ENCODE results near the gene GSTA3. TPM values are rescaled to one million over a fixed set of nuclear protein-coding genes. Genes with fewer than 3 reads are reported as not detected.
"Not testable (repeated sequence)": the region's sequence is repeated elsewhere in the genome, so short reads cannot be mapped to it uniquely, and the experiment has no call there.

GSTA3 gene
- total RNA-seq, 4 donors from 2014 or later = 12.4 to 17.4 (median 16.3) TPM

- no peak overlapping the region for H3K27ac ChIP-seq
- no peaks in the 10 kb centered on the region for H3K4me1 ChIP-seq
- no peak for DNase-seq (ENCODE audit: low spot score in 2 of 2)
- peaks cover 4% of the 10 kb centered on the region for H3K36me3 ChIP-seq
- no peaks in the 10 kb centered on the region for H3K9me3 ChIP-seq
- H3K27me3 ChIP-seq = peaks cover 2% of the 10 kb centered on the region
- TF ChIP-seq CTCF (IDR thresholded peaks at IDR 0.05) (no peak), EP300 (IDR thresholded peaks at IDR 0.05) (no peak), POLR2AphosphoS5 (IDR thresholded peaks at IDR 0.05) (no peak), POLR2A (IDR thresholded peaks at IDR 0.05) (no peak)
- 74% methylated on average over 4 of the region's 4 CpGs for WGBS
- H3K4me3 ChIP-seq = no peak overlapping the region
Measured at GRCh38 chr6:52900536-52900935, 9.0 kb downstream of the GSTA3 start.

GRCh38 chr6:52895790-52896189 lies 13.7 kb downstream of the GSTA3 start:
- 53% methylated on average over 3 of the region's 3 CpGs for WGBS
- H3K9me3 ChIP-seq; H3K4me3 ChIP-seq; H3K4me1 ChIP-seq; H3K36me3 ChIP-seq; DNase-seq (ENCODE audit: low spot score in 2 of 2); H3K27me3 ChIP-seq; H3K27ac ChIP-seq: not testable (repeated sequence)

GRCh38 chr6:52894285-52894684 lies 15.2 kb downstream of the GSTA3 start:
- Histone ChIP-seq H3K36me3 (peaks cover 4% of the 10 kb centered on the region), H3K27ac (no peak overlapping the region), H3K27me3 (no peaks in the 10 kb centered on the region), H3K4me1 (no peaks in the 10 kb centered on the region), H3K4me3 (no peak overlapping the region), H3K9me3 (no peaks in the 10 kb centered on the region)
- TF ChIP-seq POLR2A (IDR thresholded peaks at IDR 0.05) = no peak
- TF ChIP-seq CTCF (IDR thresholded peaks at IDR 0.05) = no peak
- TF ChIP-seq EP300 (IDR thresholded peaks at IDR 0.05) = no peak
- TF ChIP-seq POLR2AphosphoS5 (IDR thresholded peaks at IDR 0.05) = no peak
- 88% methylated on average over 2 of the region's 2 CpGs for WGBS
- DNase-seq (ENCODE audit: low spot score in 2 of 2) = no peak

GRCh38 chr6:52893803-52894202 lies 15.7 kb downstream of the GSTA3 start:
- no peak for DNase-seq (ENCODE audit: low spot score in 2 of 2)
- no peak overlapping the region for H3K4me3 ChIP-seq
- TF ChIP-seq CTCF (IDR thresholded peaks at IDR 0.05) (no peak), POLR2A (IDR thresholded peaks at IDR 0.05) (no peak), EP300 (IDR thresholded peaks at IDR 0.05) (no peak), POLR2AphosphoS5 (IDR thresholded peaks at IDR 0.05) (no peak)
- no peaks in the 10 kb centered on the region for H3K4me1 ChIP-seq
- no peaks in the 10 kb centered on the region for H3K27me3 ChIP-seq
- WGBS = 57% methylated on average over 2 of the region's 2 CpGs
- H3K27ac ChIP-seq = no peak overlapping the region
- no peaks in the 10 kb centered on the region for H3K9me3 ChIP-seq
- peaks cover 4% of the 10 kb centered on the region for H3K36me3 ChIP-seq

GRCh38 chr6:52893221-52893620 lies 16.3 kb downstream of the GSTA3 start:
- 75% methylated on average over 4 of the region's 4 CpGs for WGBS
- no peaks in the 10 kb centered on the region for H3K9me3 ChIP-seq
- no peak for TF ChIP-seq CTCF (IDR thresholded peaks at IDR 0.05)
- no peak for TF ChIP-seq POLR2AphosphoS5 (IDR thresholded peaks at IDR 0.05)
- TF ChIP-seq EP300 (IDR thresholded peaks at IDR 0.05) = no peak
- no peak for TF ChIP-seq POLR2A (IDR thresholded peaks at IDR 0.05)
- H3K27ac ChIP-seq = no peak overlapping the region
- peaks cover 4% of the 10 kb centered on the region for H3K36me3 ChIP-seq
- H3K27me3 ChIP-seq = no peaks in the 10 kb centered on the region
- DNase-seq (ENCODE audit: low spot score in 2 of 2) = no peak
- no peak overlapping the region for H3K4me3 ChIP-seq
- H3K4me1 ChIP-seq = no peaks in the 10 kb centered on the region

GRCh38 chr6:52890018-52890417 lies 19.5 kb downstream of the GSTA3 start:
- WGBS = 96% methylated on average over 3 of the region's 3 CpGs
- Histone ChIP-seq H3K4me1 (no peaks in the 10 kb centered on the region), H3K36me3 (no peaks in the 10 kb centered on the region), H3K9me3 (no peaks in the 10 kb centered on the region), H3K4me3 (no peak overlapping the region), H3K27me3 (no peaks in the 10 kb centered on the region), H3K27ac (no peak overlapping the region)
- no peak for DNase-seq (ENCODE audit: low spot score in 2 of 2)
- no peak for TF ChIP-seq CTCF (IDR thresholded peaks at IDR 0.05)
